GM12878 (cell line): ENCODE data around the gene NNMT. TPM values are rescaled to one million over a fixed set of nuclear protein-coding genes. Genes with fewer than 3 reads are reported as not detected.

Experiments
- ATAC-seq: fragments of 200-7000 bp; cut with Tn5 transposase; 3 replicates; pipeline ENCODE4 v1.9.1; 2020; ENCODE audit warnings: mild to moderate bottlenecking, moderate library complexity
- BruUV-seq: library from RNA; stranded (reverse); fragments of 400-500 nt; replicated peaks from 2 replicates; lab custom pipeline; 2021; lab: Mats Ljungman, UMichigan
- CTCF ChIA-PET: fragments of 300-600 bp; sonication (Branson Sonifier 250); formaldehyde crosslinking; extraction: SDS; loops from one replicate; lab custom pipeline; 2021; ENCODE audit warnings: inconsistent platforms; lab: Yijun Ruan, JAX
- POLR2A ChIA-PET: fragments of 350-600 bp; formaldehyde crosslinking; extraction: SDS; loops from one replicate; lab custom pipeline; 2021; ENCODE audit warnings: inconsistent platforms; lab: Charles Lee
- RAD21 ChIA-PET: fragments of 300-600 bp; sonication (Branson Sonifier 250); formaldehyde crosslinking; loops from one replicate; lab custom pipeline; 2023; ENCODE audit warnings: antibody characterized with exemption; ENCODE audit not compliant: unreplicated experiment; lab: Charles Lee
- SMC1A ChIA-PET: fragments of 300-600 bp; sonication (Branson Sonifier 250); formaldehyde crosslinking; loops from one replicate; lab custom pipeline; 2023; ENCODE audit not compliant: unreplicated experiment, uncharacterized antibody; lab: Charles Lee
- DNase-seq: peaks from one replicate; pipeline ENCODE4 v3.0.0-alpha.2; 2011; ENCODE audit warnings: low read depth, low spot score
- FAIRE-seq: peaks from 3 replicates; lab custom pipeline; 2011; peaks lifted over from hg19 to GRCh38; lab: Jason Lieb, UNC
- H2AFZ ChIP-seq: 2 replicates; pipeline ENCODE4 v1.6.0; 2011; ENCODE audit warnings: low read depth, low read length, control low read depth; ENCODE audit not compliant: control insufficient read depth
- H3K27ac ChIP-seq: 2 replicates; pipeline ENCODE4 v1.5.1; 2011; ENCODE audit warnings: control low read depth; ENCODE audit not compliant: control insufficient read depth, insufficient read depth
- H3K27me3 ChIP-seq, 2 experiments: replicated peaks in 1 of 2; 2 replicates each; pipeline versions ENCODE4 v1.6.0 to v1.6.1; 2011; ENCODE audit warnings: low read length in 1 of 2; ENCODE audit not compliant: control insufficient read depth in 2 of 2, insufficient read depth in 2 of 2
- H3K36me3 ChIP-seq, 2 experiments: 2 replicates each; pipeline ENCODE4 v1.5.1; 2011; ENCODE audit warnings: low read length in 1 of 2; ENCODE audit not compliant: control insufficient read depth in 2 of 2, insufficient read depth in 2 of 2
- H3K4me1 ChIP-seq: 2 replicates; pipeline ENCODE4 v1.6.1; 2011; ENCODE audit warnings: mild to moderate bottlenecking, low read length, moderate library complexity, mixed read lengths; ENCODE audit not compliant: control insufficient read depth, insufficient read depth
- H3K4me2 ChIP-seq: 2 replicates; pipeline ENCODE4 v1.6.0; 2011; ENCODE audit warnings: control low read depth; ENCODE audit not compliant: control insufficient read depth, insufficient read depth
- H3K4me3 ChIP-seq: fragments of 200-600 bp; sonication (generic); 2 replicates; pipeline ENCODE4 v1.5.1; 2016
- H3K79me2 ChIP-seq: 2 replicates; pipeline ENCODE4 v1.6.0; 2011; ENCODE audit warnings: low read length; ENCODE audit not compliant: control insufficient read depth, insufficient read depth
- H3K9ac ChIP-seq: 2 replicates; pipeline ENCODE4 v1.8.0; 2011; ENCODE audit warnings: low read length, control low read depth, mixed read lengths; ENCODE audit not compliant: control insufficient read depth, insufficient read depth
- H3K9me3 ChIP-seq: replicated peaks from 3 replicates; pipeline ENCODE4 v1.5.1; 2011; ENCODE audit warnings: mild to moderate bottlenecking, low read length; ENCODE audit not compliant: control insufficient read depth, insufficient read depth
- H4K20me1 ChIP-seq: 2 replicates; pipeline ENCODE4 v1.6.0; 2011; ENCODE audit not compliant: control insufficient read depth, insufficient read depth
- ASH2L ChIP-seq: fragments of 300-600, 200-600 bp; sonication (generic); IDR thresholded peaks from 2 replicates; pipeline ENCODE4 v1.6.1; 2017; ENCODE audit warnings: low read depth, mild to moderate bottlenecking, borderline replicate concordance
- ATF7 ChIP-seq: fragments of 450-650 bp; IDR thresholded peaks from 2 replicates; pipeline ENCODE4 v1.6.1; 2016; ENCODE audit warnings: low read depth, mild to moderate bottlenecking
- CHD1 ChIP-seq: IDR thresholded peaks from 2 replicates; pipeline ENCODE4 v1.6.1; 2012; ENCODE audit warnings: low read depth, low read length, improper control_type of control experiment
- EED ChIP-seq: sonication (generic); IDR thresholded peaks from 2 replicates; pipeline ENCODE4 v1.6.1; 2016; ENCODE audit warnings: antibody characterized with exemption, low read depth
- ETV6 ChIP-seq, 2 experiments: fragments of 450-650 bp in 1 of 2; IDR thresholded peaks in 1 of 2; conservative IDR thresholded peaks in 1 of 2; 2 replicates each; pipeline ENCODE4 v1.6.1; 2014; ENCODE audit warnings: antibody characterized with exemption in 1 of 2, borderline replicate concordance in 1 of 2, low read depth in 1 of 2, mild to moderate bottlenecking in 1 of 2, moderate library complexity in 1 of 2
- IRF5 ChIP-seq: fragments of 450-650 bp; IDR thresholded peaks from 2 replicates; pipeline ENCODE4 v1.6.1; 2017; ENCODE audit warnings: borderline replicate concordance
- MEF2A ChIP-seq: IDR thresholded peaks from 2 replicates; pipeline ENCODE4 v1.6.1; 2011; ENCODE audit warnings: low read depth, mild to moderate bottlenecking, low read length, moderate library complexity; ENCODE audit not compliant: insufficient read depth
- NFIC ChIP-seq: IDR thresholded peaks from 2 replicates; pipeline ENCODE4 v1.6.1; 2012; ENCODE audit warnings: low read depth, mild to moderate bottlenecking, inconsistent platforms, low read length, moderate library complexity
- NFXL1 ChIP-seq: fragments of 450-650 bp; IDR thresholded peaks from 2 replicates; pipeline ENCODE4 v1.6.1; 2017; ENCODE audit warnings: antibody characterized with exemption, mild to moderate bottlenecking, borderline replicate concordance
- NR2C2 ChIP-seq: IDR thresholded peaks from 2 replicates; pipeline ENCODE4 v1.6.1; 2011; ENCODE audit warnings: borderline replicate concordance, low read depth; ENCODE audit not compliant: control insufficient read depth, insufficient read length
- POU2F2 ChIP-seq: IDR thresholded peaks from 3 replicates; pipeline ENCODE4 v1.6.1; 2011; ENCODE audit warnings: low read depth, mild to moderate bottlenecking, low read length, borderline replicate concordance
- RCOR1 ChIP-seq: conservative IDR thresholded peaks from 2 replicates; pipeline ENCODE4 v1.6.1; 2012; ENCODE audit warnings: low read depth, low read length, improper control_type of control experiment
- SMAD1 ChIP-seq: fragments of 450-650 bp; IDR thresholded peaks from 2 replicates; pipeline ENCODE4 v1.6.1; 2018; ENCODE audit warnings: mild to moderate bottlenecking, low read depth; ENCODE audit not compliant: partially characterized antibody
- SMARCA5 ChIP-seq: fragments of 450-650 bp; IDR thresholded peaks from 2 replicates; pipeline ENCODE4 v1.6.1; 2017; ENCODE audit warnings: mild to moderate bottlenecking
- TBL1XR1 ChIP-seq: IDR thresholded peaks from 2 replicates; pipeline ENCODE4 v1.6.1; 2012; ENCODE audit warnings: low read depth, low read length, improper control_type of control experiment
- TCF12 ChIP-seq: IDR thresholded peaks from 2 replicates; pipeline ENCODE4 v1.6.1; 2011; ENCODE audit warnings: low read depth, mild to moderate bottlenecking, low read length
- TCF3 ChIP-seq: IDR thresholded peaks from 2 replicates; pipeline ENCODE4 v1.6.1; 2012; ENCODE audit warnings: low read depth, mild to moderate bottlenecking, low read length, borderline replicate concordance; ENCODE audit not compliant: insufficient read depth
- ZBTB33 ChIP-seq: fragments of 450-650 bp; IDR thresholded peaks from 2 replicates; pipeline ENCODE4 v1.6.1; 2017; ENCODE audit warnings: mild to moderate bottlenecking
- ZNF274 ChIP-seq: IDR thresholded peaks from one replicate; pipeline ENCODE4 v1.8.0; 2011; ENCODE audit not compliant: insufficient read length, insufficient read depth
- ZNF384 ChIP-seq: IDR thresholded peaks from 2 replicates; pipeline ENCODE4 v1.6.1; 2012; ENCODE audit warnings: low read depth, mild to moderate bottlenecking, low read length, improper control_type of control experiment, borderline replicate concordance
- WGBS: methylation state at CpG from one replicate; pipeline ENCODE4 v1.1.6; 2016; ENCODE audit warnings: low lambda C conversion rate; ENCODE audit not compliant: insufficient replicate concordance, insufficient coverage; ENCODE audit errors: missing lambda C conversion rate; 5-methylcytosine and 5-hydroxymethylcytosine counted together
- in situ Hi-C: fragments of 300-500 bp; cut with MboI; formaldehyde crosslinking; loops from 9 replicates; pipeline ENCODE4 v1.14.3; 2018; ENCODE audit warnings: mixed read lengths
- intact Hi-C: fragments of 100-400 bp; cut with micrococcal nuclease; formaldehyde crosslinking; loops from one replicate; pipeline ENCODE4 v1.14.2; 2022; ENCODE audit not compliant: unreplicated experiment
- polyA plus RNA-seq, 11 experiments: library from polyadenylated mRNA; depleted of rRNA in 4 of 11; unstranded in 6 of 11; stranded (reverse) in 5 of 11; fragments of >200 nt; fragmentation: Nextera tagmentation in 4 of 11; fragmentation: Illumina TruSeq in 1 of 11; extraction: Ambion mirVana in 4 of 11; extraction: Trizol in 1 of 11; gene quantifications; 1 replicate in 1 of 11; 2 replicates in 10 of 11; pipeline versions ENCODE4 v1.2.1 to v1.2.3, GENCODE V29; 2011 to 2016; ENCODE audit warnings: inconsistent platforms in 2 of 11, missing spikeins in 2 of 11, low read depth in 1 of 11
- total RNA-seq, 4 experiments: library from RNA; depleted of rRNA in 3 of 4; stranded (reverse); fragments of >200 nt in 3 of 4; fragmentation: Illumina TruSeq in 1 of 4; extraction: Trizol in 1 of 4; gene quantifications; 2 replicates each; pipeline versions ENCODE4 v1.2.1 to v1.2.3, GENCODE V29; 2013 to 2021

The NNMT gene
- total and polyA plus RNA-seq, 10 of the 15 experiments (the other 5 are each of a cell fraction or from before 2014, with no cell fraction given): 0.46 TPM; not detected in 9

GRCh38 chr11:114316980-114317786, 21.0 kb downstream of the NNMT start:
- no TSS peak for BruUV-seq
- 3% methylated on average over 5 of the region's 5 CpGs for WGBS
- no peak overlapping the region for H3K27ac ChIP-seq
- TF ChIP-seq RCOR1: no peak
- TF ChIP-seq MEF2A: no peak
- no peak for TF ChIP-seq TCF3
- TF ChIP-seq ZNF384: no peak
- TF ChIP-seq TBL1XR1: no peak
- no peak for TF ChIP-seq SMARCA5
- TF ChIP-seq ASH2L: no peak
- TF ChIP-seq EED: no peak
- TF ChIP-seq ZBTB33: no peak
- TF ChIP-seq ZNF274: no peak
- TF ChIP-seq ATF7: no peak
- no peak for TF ChIP-seq NFIC
- TF ChIP-seq IRF5: no peak
- TF ChIP-seq CHD1: no peak
- TF ChIP-seq POU2F2: no peak
- TF ChIP-seq TCF12: no peak
- no peak for TF ChIP-seq SMAD1
- no peak for TF ChIP-seq NFXL1
- no peak for TF ChIP-seq NR2C2
- TF ChIP-seq ETV6 (conservative IDR thresholded peaks at IDR 0.05 in 1 of 2, IDR thresholded peaks at IDR 0.05 in 1 of 2; ENCODE audit: borderline replicate concordance in 1 of 2, low read depth in 1 of 2): no peak
- H3K36me3 ChIP-seq: no peaks in the 10 kb centered on the region
- no peaks in the 10 kb centered on the region for H3K79me2 ChIP-seq
- H3K4me3 ChIP-seq: no peak overlapping the region
- ChIA-PET RAD21 (no interaction called here), POLR2A (no interaction called here), SMC1A (interaction anchor here (1.2 to 1.4 kb wide), 2 partner anchors 30 to 45 kb away, joined by 3 to 4 read pairs; no protein-coding TSS in a partner anchor), CTCF (no interaction called here)
- H4K20me1 ChIP-seq: no peaks in the 10 kb centered on the region
- intact Hi-C loops (no loop called here), in situ Hi-C loops (no loop called here)
- DNase-seq: no peak
- ATAC-seq: no peak
- H3K4me1 ChIP-seq: no peaks in the 10 kb centered on the region
- H3K9ac ChIP-seq: no peak overlapping the region
- no peak overlapping the region for H2AFZ ChIP-seq
- H3K27me3 ChIP-seq: peaks cover 0 to 3% of the 10 kb centered on the region in 2 experiments; a peak in 2 of 4 replicates
- no peaks in the 10 kb centered on the region for H3K9me3 ChIP-seq
- no peak for FAIRE-seq
- H3K4me2 ChIP-seq: no peak overlapping the region
